Esophagus squamous epithelium (tissue), 5 donors: Measurements from ENCODE around the gene KRTAP10-9. TPM values are rescaled to one million over a fixed set of nuclear protein-coding genes. Genes with fewer than 3 reads are reported as not detected.
"Not testable (repeated sequence)": the region's sequence is repeated elsewhere in the genome, so short reads cannot be mapped to it uniquely, and the experiment has no call there.

ENCODE experiments used
- DNase-seq: peaks from one replicate; lab custom pipeline; 2025; lab: John Stamatoyannopoulos, UW
- H3K27ac ChIP-seq, 4 donors: fragments of 200-600 bp; sonication (generic); one replicate each; pipeline ENCODE4 v1.5.1; 2016 to 2019; ENCODE audit warnings: mild to moderate bottlenecking in 1 of 4
- H3K27me3 ChIP-seq, 4 donors: fragments of 200-600 bp; sonication (generic); 1 replicate in 3 of 4; 2 replicates in 1 of 4; pipeline versions ENCODE4 v1.5.1 to v1.6.0; 2017 to 2021; ENCODE audit warnings: antibody characterized with exemption in 1 of 4
- H3K36me3 ChIP-seq, 3 donors: fragments of 200-600 bp; sonication (generic); one replicate each; pipeline ENCODE4 v1.5.1; 2016 to 2019
- H3K4me1 ChIP-seq, 3 donors: fragments of 200-600 bp; sonication (generic); one replicate each; pipeline ENCODE4 v1.5.1; 2017 to 2019
- H3K4me3 ChIP-seq, 4 donors: fragments of 200-600 bp; sonication (generic); 1 replicate in 3 of 4; 2 replicates in 1 of 4; pipeline ENCODE4 v1.5.1; 2016 to 2019; ENCODE audit warnings: mild to moderate bottlenecking in 2 of 4, moderate library complexity in 1 of 4
- H3K9me3 ChIP-seq, 3 donors: fragments of 200-600 bp; sonication (generic); one replicate each; pipeline ENCODE4 v1.5.1; 2016 to 2019
- POLR2A ChIP-seq, 4 donors: fragments of 450-650 bp; IDR thresholded peaks; one replicate each; pipeline ENCODE4 v1.6.1; 2017; ENCODE audit warnings: antibody characterized with exemption in 4 of 4, mild to moderate bottlenecking in 4 of 4, moderate library complexity in 3 of 4
- WGBS, 2 donors: methylation state at CpG; one replicate each; pipeline ENCODE4 v1.1.5; 2018; 5-methylcytosine and 5-hydroxymethylcytosine counted together
- intact Hi-C: fragments of 100-400 bp; cut with DNase I; formaldehyde crosslinking; loops from one replicate; pipeline ENCODE4 v1.15.0; 2022
- total RNA-seq, 4 donors: library from RNA; depleted of rRNA; stranded (reverse); fragments of >200 nt; gene quantifications; one replicate each; pipeline ENCODE4 v1.1.0, GENCODE V29; 2016
- TF ChIP-seq, protein P1 (sequence below), 6 experiments: fragments of 450-650 bp in 4 of 6; fragments of 200-600 bp in 2 of 6; sonication (generic) in 2 of 6; IDR thresholded peaks; one replicate each; pipeline ENCODE4 v1.5.1; 2016 to 2019; ENCODE audit warnings: antibody characterized with exemption in 6 of 6, mild to moderate bottlenecking in 4 of 6, moderate library complexity in 4 of 6
- donor health status: DM: yes; HTN: yes; CAD: no.

The KRTAP10-9 gene
- total RNA-seq, 4 donors from 2014 or later: not detected

DNA sequence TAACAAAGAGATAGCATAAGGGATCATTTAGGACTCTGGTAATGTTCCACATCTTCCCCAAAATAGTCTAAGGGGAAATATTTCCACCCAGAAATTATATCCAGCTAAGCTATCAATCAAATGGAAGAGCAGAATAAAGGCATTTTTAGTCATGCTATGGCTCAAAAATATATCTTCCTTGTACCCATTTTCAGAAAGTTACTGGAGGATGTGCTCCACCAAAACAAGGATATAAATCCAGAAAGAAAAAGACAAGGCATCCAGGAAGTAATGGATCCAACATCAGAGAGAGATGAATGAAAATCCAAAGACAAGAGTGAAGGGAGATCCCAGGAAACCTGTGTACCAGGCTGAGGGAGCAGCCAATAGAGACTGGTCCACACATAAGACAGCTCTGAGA lies 17.7 kb upstream of the KRTAP10-9 start:
- peaks cover 0 to 47% (median 0%) of the 10 kb centered on the region in 4 donors for H3K27me3 ChIP-seq
- H3K4me1 ChIP-seq: no peaks in the 10 kb centered on the region
- H3K27ac ChIP-seq: no peak overlapping the region
- intact Hi-C loops: no loop called here
- DNase-seq: no peak
- peaks cover 0 to 21% (median 0%) of the 10 kb centered on the region in 3 donors for H3K9me3 ChIP-seq
- TF ChIP-seq, protein P1, sequence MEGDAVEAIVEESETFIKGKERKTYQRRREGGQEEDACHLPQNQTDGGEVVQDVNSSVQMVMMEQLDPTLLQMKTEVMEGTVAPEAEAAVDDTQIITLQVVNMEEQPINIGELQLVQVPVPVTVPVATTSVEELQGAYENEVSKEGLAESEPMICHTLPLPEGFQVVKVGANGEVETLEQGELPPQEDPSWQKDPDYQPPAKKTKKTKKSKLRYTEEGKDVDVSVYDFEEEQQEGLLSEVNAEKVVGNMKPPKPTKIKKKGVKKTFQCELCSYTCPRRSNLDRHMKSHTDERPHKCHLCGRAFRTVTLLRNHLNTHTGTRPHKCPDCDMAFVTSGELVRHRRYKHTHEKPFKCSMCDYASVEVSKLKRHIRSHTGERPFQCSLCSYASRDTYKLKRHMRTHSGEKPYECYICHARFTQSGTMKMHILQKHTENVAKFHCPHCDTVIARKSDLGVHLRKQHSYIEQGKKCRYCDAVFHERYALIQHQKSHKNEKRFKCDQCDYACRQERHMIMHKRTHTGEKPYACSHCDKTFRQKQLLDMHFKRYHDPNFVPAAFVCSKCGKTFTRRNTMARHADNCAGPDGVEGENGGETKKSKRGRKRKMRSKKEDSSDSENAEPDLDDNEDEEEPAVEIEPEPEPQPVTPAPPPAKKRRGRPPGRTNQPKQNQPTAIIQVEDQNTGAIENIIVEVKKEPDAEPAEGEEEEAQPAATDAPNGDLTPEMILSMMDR (IDR thresholded peaks at IDR 0.05): no peak
- TF ChIP-seq POLR2A (IDR thresholded peaks at IDR 0.05): no peak
- no peak overlapping the region for H3K4me3 ChIP-seq
- H3K36me3 ChIP-seq: no peaks in the 10 kb centered on the region

DNA sequence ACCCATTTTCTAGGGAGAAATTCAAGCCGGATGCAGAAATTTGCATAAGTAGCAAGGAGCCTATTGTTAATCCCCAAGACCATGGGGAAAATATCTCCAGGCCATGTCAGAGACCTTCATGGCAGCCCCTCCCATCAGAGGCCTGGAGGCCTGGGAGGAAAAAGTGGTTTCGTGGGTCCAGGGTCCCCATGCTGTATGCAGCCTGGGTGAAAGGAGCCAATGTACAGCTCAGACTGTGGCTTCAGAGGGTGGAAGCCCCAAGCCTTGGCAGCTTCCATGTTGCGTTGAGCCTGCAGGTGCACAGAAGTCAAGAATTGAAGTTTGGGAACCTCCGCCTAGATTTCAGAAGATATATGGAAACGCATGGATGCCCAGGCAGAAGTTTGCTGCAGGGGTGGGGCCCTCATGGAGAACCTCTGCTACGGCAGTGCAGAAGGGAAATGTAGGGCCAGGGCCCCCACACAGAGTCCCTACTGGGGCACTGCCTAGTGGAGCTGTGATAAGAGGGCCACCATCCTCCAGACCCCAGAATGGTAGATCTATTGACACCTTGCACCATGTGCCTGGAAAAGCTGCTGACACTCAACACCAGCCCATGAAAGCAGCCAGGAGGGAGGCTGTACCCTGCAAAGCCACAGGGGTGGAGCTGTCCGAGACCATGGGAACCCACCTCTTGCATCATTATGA lies 16.6 kb upstream of the KRTAP10-9 start:
- H3K4me1 ChIP-seq, intact Hi-C loops, H3K4me3 ChIP-seq, DNase-seq, H3K27ac ChIP-seq, H3K36me3 ChIP-seq: not testable (repeated sequence)
- Histone ChIP-seq H3K27me3 (peaks cover 0 to 51% (median 0%) of the 10 kb centered on the region in 4 donors), H3K9me3 (peaks cover 0 to 21% (median 0%) of the 10 kb centered on the region in 3 donors)
- WGBS, 2 donors: 83 to 94% methylated on average over 3 to 5 of the region's 7 CpGs

DNA sequence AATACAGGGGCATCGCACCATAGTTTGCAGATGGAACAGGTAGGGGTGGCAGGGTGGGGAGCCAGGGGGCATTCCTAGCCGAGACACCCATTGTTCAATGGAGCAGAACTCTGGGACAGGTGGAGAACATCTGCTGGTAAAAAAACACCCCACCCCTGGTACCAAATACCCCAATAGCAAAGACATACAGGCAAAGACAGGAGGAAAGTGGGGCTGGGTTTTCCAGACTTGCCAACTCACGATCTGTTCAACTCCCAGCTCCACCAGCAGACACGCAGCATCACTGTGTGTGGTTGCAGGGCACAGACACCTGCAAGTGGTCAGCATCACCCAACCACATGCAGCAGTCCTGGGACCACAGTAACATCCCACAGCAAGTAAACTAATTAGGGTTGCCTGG lies 15.3 kb upstream of the KRTAP10-9 start:
- Histone ChIP-seq H3K27ac (no peak overlapping the region), H3K4me3 (no peak overlapping the region), H3K4me1 (no peaks in the 10 kb centered on the region), H3K36me3 (no peaks in the 10 kb centered on the region), H3K27me3 (peaks cover 0 to 57% (median 0%) of the 10 kb centered on the region in 4 donors), H3K9me3 (peaks cover 0 to 21% (median 0%) of the 10 kb centered on the region in 3 donors)
- intact Hi-C loops: no loop called here
- TF ChIP-seq, protein P1 (IDR thresholded peaks at IDR 0.05): no peak
- TF ChIP-seq POLR2A (IDR thresholded peaks at IDR 0.05): no peak
- 65 to 72% methylated on average over 2 to 3 of the region's 4 CpGs for WGBS, 2 donors
- no peak for DNase-seq

DNA sequence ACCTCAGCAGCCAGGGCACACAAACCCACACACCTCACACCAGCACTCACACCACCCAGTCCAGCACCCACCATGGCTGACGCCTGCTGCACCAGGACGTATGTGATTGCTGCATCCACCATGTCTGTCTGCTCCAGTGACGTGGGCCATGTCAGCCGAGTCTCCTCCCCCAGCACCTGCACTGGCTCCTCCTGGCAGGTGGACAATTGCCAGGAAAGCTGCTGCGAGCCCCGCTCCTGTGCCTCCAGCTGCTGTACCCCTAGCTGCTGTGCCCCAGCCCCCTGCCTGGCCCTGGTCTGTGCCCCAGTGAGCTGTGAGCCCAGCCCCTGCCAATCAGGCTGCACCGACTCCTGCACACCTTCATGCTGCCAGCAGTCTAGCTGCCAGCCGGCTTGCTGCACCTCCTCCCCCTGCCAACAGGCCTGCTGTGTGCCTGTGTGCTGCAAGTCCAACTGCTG lies 14.8 kb upstream of the KRTAP10-9 start, which contains the start of gene KRTAP10-8:
KRTAP10-8 (plus strand) TSS at position 51 of the 458 bp plus-strand sequence; CDS start at position 73, 22 bp downstream.
- TF ChIP-seq, protein P1 (IDR thresholded peaks at IDR 0.05): no peak
- TF ChIP-seq POLR2A (IDR thresholded peaks at IDR 0.05): no peak
- Histone ChIP-seq H3K4me1 (no peaks in the 10 kb centered on the region), H3K27ac (no peak within 1 kb of the TSS), H3K4me3 (no peak within 1 kb of the TSS), H3K9me3 (peaks cover 0 to 21% (median 0%) of the 10 kb centered on the region in 3 donors), H3K36me3 (no peaks in the 10 kb centered on the region), H3K27me3 (peaks cover 0 to 58% (median 0%) of the 10 kb centered on the region in 4 donors)
- no peak for DNase-seq
- intact Hi-C loops: no loop called here
- 80% methylated on average over 4 of the region's 8 CpGs; no CpG with 5 or more reads in 1 of the 2 donors for WGBS, 2 donors

DNA sequence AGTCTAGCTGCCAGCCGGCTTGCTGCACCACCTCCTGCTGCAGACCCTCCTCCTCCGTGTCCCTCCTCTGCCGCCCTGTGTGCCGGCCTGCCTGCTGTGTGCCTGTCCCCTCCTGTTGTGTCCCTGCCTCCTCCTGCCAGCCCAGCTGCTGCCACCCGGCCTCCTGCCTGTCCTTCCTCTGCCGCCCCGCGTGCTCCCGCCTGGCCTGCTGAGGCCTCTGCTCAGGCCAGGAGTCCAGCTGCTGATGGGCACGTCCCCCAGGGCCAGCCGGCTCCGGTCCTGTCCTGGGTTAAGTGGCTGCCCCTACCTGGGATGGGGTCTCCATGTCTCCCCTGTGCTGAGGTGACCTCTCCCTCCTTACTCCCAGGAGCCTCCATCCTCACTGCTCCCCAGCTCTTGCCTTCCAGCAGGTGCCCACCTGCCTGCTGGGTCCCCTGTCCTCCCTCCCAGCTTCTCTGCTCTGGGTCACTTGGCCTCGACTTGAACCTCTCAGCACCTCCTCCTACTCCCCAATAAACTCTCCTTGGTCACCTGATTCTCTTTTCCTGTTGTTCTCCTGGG lies 14.1 kb upstream of the KRTAP10-9 start:
- no peak for DNase-seq
- Histone ChIP-seq H3K27ac (no peak overlapping the region), H3K36me3 (no peaks in the 10 kb centered on the region), H3K9me3 (peaks cover 0 to 21% (median 0%) of the 10 kb centered on the region in 3 donors), H3K4me1 (no peaks in the 10 kb centered on the region), H3K27me3 (peaks cover 0 to 60% (median 0%) of the 10 kb centered on the region in 4 donors), H3K4me3 (no peak overlapping the region)
- intact Hi-C loops: no loop called here
- 15 to 91% methylated on average over 1 to 6 of the region's 13 CpGs for WGBS, 2 donors
- TF ChIP-seq, protein P1 (IDR thresholded peaks at IDR 0.05): no peak
- no peak for TF ChIP-seq POLR2A (IDR thresholded peaks at IDR 0.05)
